ENCODE results near the gene IFT20. TPM values are rescaled to one million over a fixed set of nuclear protein-coding genes. Genes with fewer than 3 reads are reported as not detected.
A peak's percentile ranks its signal among the peaks of the same experiment; 100 is the strongest.

The IFT20 gene
- total and polyA plus RNA-seq, 2 of the 13 experiments (the other 11 are each of a cell fraction or from before 2014, with no cell fraction given), result 28.0 to 37.8 TPM

GRCh38 chr17:28335201-28335958 is at the start of gene IFT20, which contains the start of gene TNFAIP1 (continued):
- TF ChIP-seq GPBP1L1 (CRISPR knock-in tag; IDR thresholded peaks at IDR 0.05) (no peak), ZNF619 (CRISPR knock-in tag; IDR thresholded peaks at IDR 0.05) (0 out of 2 replicates have a peak, but pooled peaks have one; percentile 39), SETDB1 (CRISPR knock-in tag; IDR thresholded peaks at IDR 0.05; ENCODE audit: borderline replicate concordance) (no peak), USF2 (IDR thresholded peaks at IDR 0.05; ENCODE audit: low read depth, low read length) (no peak), USF2 (CRISPR knock-in tag; IDR thresholded peaks at IDR 0.05; ENCODE audit: borderline replicate concordance) (no peak; the same call in 1 of the 2 replicates), SAP130 (CRISPR knock-in tag; IDR thresholded peaks at IDR 0.05; ENCODE audit: low read depth) (peak; percentile 97), HDAC2 (CRISPR knock-in tag; IDR thresholded peaks at IDR 0.05) (peak; percentile 53), STAT6 (CRISPR knock-in tag; IDR thresholded peaks at IDR 0.05; ENCODE audit: borderline replicate concordance) (peak; percentile 81; the same call in 1 of the 2 replicates), ZSCAN22 (CRISPR knock-in tag; IDR thresholded peaks at IDR 0.05) (no peak), TOPORS (CRISPR knock-in tag; IDR thresholded peaks at IDR 0.05) (0 out of 2 replicates have a peak, but pooled peaks have one; percentile 52), MEIS2 (CRISPR knock-in tag; IDR thresholded peaks at IDR 0.05) (peak; percentile 49; the same call in 1 of the 2 replicates), HNRNPUL1 (IDR thresholded peaks at IDR 0.05; ENCODE audit: low read depth, low read length) (no peak), KDM5B (CRISPR knock-in tag; IDR thresholded peaks at IDR 0.05; ENCODE audit: borderline replicate concordance) (peak; percentile 69; the same call in 1 of the 2 replicates), NKX3-1 (CRISPR knock-in tag; IDR thresholded peaks at IDR 0.05) (peak; percentile 83), TBP (CRISPR knock-in tag; IDR thresholded peaks at IDR 0.05) (0 out of 2 replicates have a peak, but pooled peaks have one; percentile 90), ZBTB7B (CRISPR knock-in tag; IDR thresholded peaks at IDR 0.05) (peak; percentile 95), ZFX (CRISPR knock-in tag; IDR thresholded peaks at IDR 0.05; ENCODE audit: low read depth) (peak; percentile 83), TCF12 (IDR thresholded peaks at IDR 0.05) (no peak), TCF12 (CRISPR knock-in tag; IDR thresholded peaks at IDR 0.05) (peak; percentile 6; the same call in 1 of the 2 replicates), KDM2A (CRISPR knock-in tag; IDR thresholded peaks at IDR 0.05; ENCODE audit: borderline replicate concordance, low read depth) (peak; percentile 84), TFDP2 (CRISPR knock-in tag; IDR thresholded peaks at IDR 0.05) (peak; percentile 57; the same call in 1 of the 2 replicates), MIER2 (CRISPR knock-in tag; IDR thresholded peaks at IDR 0.05) (peak; percentile 71; the same call in 1 of the 2 replicates), ETV5 (CRISPR knock-in tag; IDR thresholded peaks at IDR 0.05; ENCODE audit: borderline replicate concordance) (peak; percentile 71; the same call in 1 of the 2 replicates)

Measured in HepG2 (cell line).